ENCODE data around the gene IRF4. TPM values are rescaled to one million over a fixed set of nuclear protein-coding genes. Genes with fewer than 3 reads are reported as not detected.

Gene IRF4
- total RNA-seq, 1 donor from 2014 or later: 0.30 TPM

- H3K36me3 Mint-ChIP-seq (ENCODE audit: low read depth): no peaks in the 10 kb centered on the region
- TF ChIP-seq, protein P1, sequence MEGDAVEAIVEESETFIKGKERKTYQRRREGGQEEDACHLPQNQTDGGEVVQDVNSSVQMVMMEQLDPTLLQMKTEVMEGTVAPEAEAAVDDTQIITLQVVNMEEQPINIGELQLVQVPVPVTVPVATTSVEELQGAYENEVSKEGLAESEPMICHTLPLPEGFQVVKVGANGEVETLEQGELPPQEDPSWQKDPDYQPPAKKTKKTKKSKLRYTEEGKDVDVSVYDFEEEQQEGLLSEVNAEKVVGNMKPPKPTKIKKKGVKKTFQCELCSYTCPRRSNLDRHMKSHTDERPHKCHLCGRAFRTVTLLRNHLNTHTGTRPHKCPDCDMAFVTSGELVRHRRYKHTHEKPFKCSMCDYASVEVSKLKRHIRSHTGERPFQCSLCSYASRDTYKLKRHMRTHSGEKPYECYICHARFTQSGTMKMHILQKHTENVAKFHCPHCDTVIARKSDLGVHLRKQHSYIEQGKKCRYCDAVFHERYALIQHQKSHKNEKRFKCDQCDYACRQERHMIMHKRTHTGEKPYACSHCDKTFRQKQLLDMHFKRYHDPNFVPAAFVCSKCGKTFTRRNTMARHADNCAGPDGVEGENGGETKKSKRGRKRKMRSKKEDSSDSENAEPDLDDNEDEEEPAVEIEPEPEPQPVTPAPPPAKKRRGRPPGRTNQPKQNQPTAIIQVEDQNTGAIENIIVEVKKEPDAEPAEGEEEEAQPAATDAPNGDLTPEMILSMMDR (conservative IDR thresholded peaks at IDR 0.05): no peak
- no peak overlapping the region for H3K27ac Mint-ChIP-seq (ENCODE audit: unreplicated experiment)
- DNase-seq (ENCODE audit: low read depth, low spot score): no peak
- no peak overlapping the region for H3K4me3 Mint-ChIP-seq
- peaks cover 4% of the 10 kb centered on the region for H3K9me3 Mint-ChIP-seq
- H3K4me1 Mint-ChIP-seq: peaks cover 5% of the 10 kb centered on the region
- H3K27me3 Mint-ChIP-seq (ENCODE audit: low read depth): peaks cover 54% of the 10 kb centered on the region
These were observed 23.5 kb downstream of the IRF4 start for GRCh38 chr6:415087-415486.

DNA sequence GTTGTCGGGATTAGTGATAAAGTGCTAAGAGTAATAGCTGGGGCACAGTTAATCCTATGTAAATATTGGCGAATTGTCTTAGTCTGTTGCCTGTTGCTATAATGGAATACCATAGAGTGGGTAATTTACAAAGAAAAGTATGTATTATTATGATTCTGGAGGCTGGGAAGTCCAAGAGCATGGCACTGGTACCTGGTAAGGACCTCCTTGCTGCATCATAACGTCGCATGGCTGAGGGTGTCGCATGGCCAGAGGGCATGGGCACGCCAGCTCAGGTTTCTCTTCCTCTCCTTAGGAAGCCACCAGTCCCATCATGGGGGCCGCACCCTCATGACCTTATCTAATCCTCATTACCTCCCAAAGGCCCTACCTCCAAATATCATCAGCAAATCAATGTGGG, 29.7 kb downstream of the IRF4 start:
- peaks cover 2% of the 10 kb centered on the region for H3K36me3 Mint-ChIP-seq (ENCODE audit: low read depth)
- no peaks in the 10 kb centered on the region for H3K9me3 Mint-ChIP-seq
- DNase-seq (ENCODE audit: low read depth, low spot score): no peak
- no peak overlapping the region for H3K4me3 Mint-ChIP-seq
- H3K4me1 Mint-ChIP-seq: no peaks in the 10 kb centered on the region
- H3K27ac Mint-ChIP-seq (ENCODE audit: unreplicated experiment): no peak overlapping the region
- TF ChIP-seq, protein P1 (conservative IDR thresholded peaks at IDR 0.05): no peak
- H3K27me3 Mint-ChIP-seq (ENCODE audit: low read depth): peaks cover 24% of the 10 kb centered on the region

DNA sequence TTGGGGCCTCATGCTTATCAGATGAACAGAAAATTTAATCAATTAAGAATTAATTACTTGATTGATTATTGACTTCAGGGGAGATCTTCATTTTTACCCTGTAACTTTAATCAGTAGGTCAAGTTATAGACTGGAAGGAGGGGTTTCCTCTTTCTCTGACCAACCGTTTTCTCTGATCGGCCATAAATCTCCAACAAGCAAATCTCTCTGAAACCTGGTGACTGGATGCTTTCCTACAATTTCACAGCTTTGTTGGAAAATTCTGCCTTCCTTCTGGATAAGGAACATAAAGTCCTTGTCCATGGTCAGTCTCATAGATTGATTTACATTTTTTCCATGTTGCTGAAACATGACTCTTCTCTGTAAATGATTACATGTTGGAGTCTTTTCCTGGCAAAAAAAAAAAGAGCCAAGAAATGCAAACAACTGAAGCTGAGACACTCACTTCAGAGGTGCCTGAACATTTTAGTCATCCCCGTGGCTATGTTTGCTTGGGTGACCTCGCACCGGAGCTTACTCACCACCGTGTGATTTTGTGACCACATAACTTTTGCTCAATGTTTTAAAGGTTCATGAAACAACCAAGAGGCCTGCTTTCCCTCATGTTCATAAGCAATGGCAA, 31.0 kb downstream of the IRF4 start:
- Mint-ChIP-seq H3K4me3 (no peak overlapping the region), H3K27me3 (ENCODE audit: low read depth) (peaks cover 16% of the 10 kb centered on the region), H3K27ac (ENCODE audit: unreplicated experiment) (no peak overlapping the region), H3K9me3 (no peaks in the 10 kb centered on the region), H3K4me1 (no peaks in the 10 kb centered on the region), H3K36me3 (ENCODE audit: low read depth) (peaks cover 2% of the 10 kb centered on the region)
- TF ChIP-seq, protein P1 (conservative IDR thresholded peaks at IDR 0.05): no peak
- DNase-seq (ENCODE audit: low read depth, low spot score): no peak

DNA sequence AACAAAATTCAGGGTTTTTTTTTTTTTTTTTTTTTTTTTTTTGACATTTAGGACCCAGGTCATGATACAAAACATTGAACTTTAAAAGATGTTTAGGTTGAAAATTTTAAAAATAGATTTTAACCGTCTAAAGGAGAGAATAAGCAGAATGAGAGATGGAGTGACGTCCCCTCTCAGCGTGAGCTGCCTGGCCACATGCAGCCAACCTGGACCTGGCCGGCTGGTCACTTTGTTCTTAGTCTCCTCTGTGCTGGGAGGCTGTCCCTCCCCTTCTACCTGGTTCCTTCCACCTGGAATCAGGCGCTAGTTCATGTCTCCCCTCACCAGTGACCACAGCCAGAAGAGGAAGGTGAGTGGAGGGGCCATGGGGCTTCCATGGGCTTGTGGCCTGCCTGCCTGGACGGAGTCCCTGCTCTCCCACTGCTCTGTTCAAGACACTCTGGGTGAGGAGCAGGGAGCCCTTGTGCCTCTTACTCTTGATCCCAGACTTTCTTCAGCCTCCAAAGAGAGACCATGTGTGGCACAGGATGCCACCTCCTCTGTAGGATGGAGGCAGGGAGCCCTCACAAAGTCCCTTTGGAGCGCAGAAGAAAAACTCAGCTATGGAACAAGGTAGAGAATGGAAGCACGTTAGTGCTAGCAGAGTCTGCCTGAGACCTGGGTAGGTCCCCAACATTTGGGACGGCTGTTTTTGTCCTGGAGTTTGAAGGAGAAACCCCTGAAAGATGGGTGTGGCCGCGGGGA, 31.7 kb downstream of the IRF4 start:
- H3K27ac Mint-ChIP-seq (ENCODE audit: unreplicated experiment): no peak overlapping the region
- DNase-seq (ENCODE audit: low read depth, low spot score): no peak
- H3K4me3 Mint-ChIP-seq: no peak overlapping the region
- no peaks in the 10 kb centered on the region for H3K4me1 Mint-ChIP-seq
- H3K36me3 Mint-ChIP-seq (ENCODE audit: low read depth): peaks cover 2% of the 10 kb centered on the region
- no peaks in the 10 kb centered on the region for H3K9me3 Mint-ChIP-seq
- TF ChIP-seq, protein P1 (conservative IDR thresholded peaks at IDR 0.05): no peak
- H3K27me3 Mint-ChIP-seq (ENCODE audit: low read depth): peaks cover 15% of the 10 kb centered on the region

DNA sequence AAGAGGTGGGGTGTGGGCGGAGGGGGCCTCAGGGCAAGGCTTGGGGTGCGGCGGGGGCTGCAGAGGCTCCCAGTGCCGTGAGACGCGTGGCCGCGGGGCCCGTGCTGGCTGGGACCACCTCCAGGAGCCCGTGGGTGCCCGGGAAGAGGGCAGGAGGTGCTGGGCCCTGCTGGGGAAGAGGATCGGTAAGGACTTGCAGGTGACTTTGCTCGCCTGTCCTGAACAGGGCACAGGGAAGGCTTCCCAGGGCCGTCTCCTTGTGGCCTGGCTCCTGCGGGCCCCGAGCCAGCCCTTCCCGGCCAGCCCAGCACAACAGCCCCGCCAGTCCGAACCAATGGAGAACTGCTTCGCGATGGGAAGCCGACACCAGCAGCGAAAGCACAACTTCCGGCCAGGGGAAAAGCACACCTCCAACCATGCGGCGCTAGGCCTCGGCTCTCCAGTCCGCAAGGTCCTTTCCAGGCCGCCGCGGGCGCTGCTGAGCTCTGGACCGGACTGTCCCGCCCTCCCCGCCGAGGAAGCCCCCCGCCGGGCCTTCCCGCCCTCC, 32.3 kb downstream of the IRF4 start:
- TF ChIP-seq, protein P1 (conservative IDR thresholded peaks at IDR 0.05): no peak
- H3K36me3 Mint-ChIP-seq (ENCODE audit: low read depth): peaks cover 2% of the 10 kb centered on the region
- H3K27me3 Mint-ChIP-seq (ENCODE audit: low read depth): peaks cover 15% of the 10 kb centered on the region
- H3K9me3 Mint-ChIP-seq: no peaks in the 10 kb centered on the region
- H3K27ac Mint-ChIP-seq (ENCODE audit: unreplicated experiment): no peak overlapping the region
- H3K4me1 Mint-ChIP-seq: no peaks in the 10 kb centered on the region
- DNase-seq (ENCODE audit: low read depth, low spot score): no peak
- H3K4me3 Mint-ChIP-seq: no peak overlapping the region

Data from neural crest cell (in vitro differentiated cells).